ENCODE results near the gene ZNF407. TPM values are rescaled to one million over a fixed set of nuclear protein-coding genes. Genes with fewer than 3 reads are reported as not detected.
A peak's percentile ranks its signal among the peaks of the same experiment; 100 is the strongest.

Gene ZNF407
- total RNA-seq, 1 experiment from 2014 or later: 7.6 TPM

DNA sequence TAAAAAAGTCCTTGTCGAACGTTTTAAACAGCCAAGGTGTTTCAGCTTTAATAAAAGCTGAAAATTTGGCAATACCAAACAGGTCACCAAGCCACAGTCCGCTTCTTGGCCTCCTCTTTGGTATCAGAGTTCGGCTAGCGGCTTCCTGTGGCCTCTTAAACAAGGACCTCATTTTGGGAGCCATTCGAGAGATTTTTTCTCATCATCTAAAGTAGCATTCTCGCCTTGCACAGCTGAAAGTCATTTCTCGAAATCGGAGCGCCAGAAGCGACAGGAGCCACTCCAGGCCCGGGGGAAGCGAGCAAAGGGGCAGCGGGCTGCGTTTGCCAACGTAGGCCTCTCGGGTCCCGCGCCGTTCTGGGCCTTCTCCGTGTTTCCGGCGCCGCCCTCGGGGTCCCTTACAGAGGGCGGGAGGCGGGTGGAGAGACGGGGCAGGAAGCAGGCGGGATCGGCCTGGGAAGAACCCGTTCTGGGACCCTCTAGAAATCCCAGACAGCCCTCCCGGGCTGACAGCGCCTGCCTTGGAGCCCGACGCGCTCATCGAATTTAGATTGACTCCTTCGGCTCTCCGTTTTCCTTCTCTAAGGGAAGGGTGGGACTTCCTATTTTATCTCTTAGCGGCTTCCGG lies 522 bp upstream of the ZNF407 start (continued):
- TF ChIP-seq, protein P1, sequence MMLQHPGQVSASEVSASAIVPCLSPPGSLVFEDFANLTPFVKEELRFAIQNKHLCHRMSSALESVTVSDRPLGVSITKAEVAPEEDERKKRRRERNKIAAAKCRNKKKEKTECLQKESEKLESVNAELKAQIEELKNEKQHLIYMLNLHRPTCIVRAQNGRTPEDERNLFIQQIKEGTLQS (IDR thresholded peaks at IDR 0.05): no peak
- TF ChIP-seq EZH2phosphoT487 (IDR thresholded peaks at IDR 0.05; ENCODE audit: borderline replicate concordance): no peak

DNA sequence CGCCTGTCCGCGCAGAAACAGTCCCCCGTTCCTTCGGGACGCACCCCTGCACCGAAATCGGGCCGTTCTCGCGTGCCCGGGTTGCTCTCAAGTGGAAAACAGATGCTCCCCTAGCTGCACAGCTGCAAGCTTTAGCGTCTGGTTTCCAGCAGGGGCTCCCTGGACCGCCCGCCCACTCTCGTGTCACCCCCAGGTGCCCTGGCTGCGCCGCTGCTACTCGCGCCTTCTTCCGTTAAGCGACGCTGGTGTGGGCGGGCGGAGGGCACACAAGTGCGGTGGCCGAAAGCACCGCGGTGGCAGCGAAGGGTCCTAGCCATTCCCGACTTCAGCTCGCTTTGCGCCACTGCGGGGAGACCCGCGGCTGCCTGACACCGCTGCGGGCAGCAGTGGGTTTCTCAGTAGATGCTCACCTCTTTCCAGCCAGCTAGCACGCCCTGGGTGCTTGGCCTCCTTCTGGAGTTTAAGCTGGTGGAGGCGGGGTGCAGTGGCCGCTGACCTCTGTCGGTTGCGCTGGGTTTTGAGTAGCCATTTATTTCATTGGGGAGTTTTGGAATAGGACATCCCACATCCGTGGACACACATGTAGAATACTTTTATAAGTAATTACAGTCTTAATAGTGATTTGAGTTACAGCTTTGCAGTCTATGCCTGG lies 806 bp downstream of the ZNF407 start:
- Histone ChIP-seq H3K9me3 (ENCODE audit: control insufficient read depth in 1 of 2, insufficient read depth in 1 of 2, low read depth in 1 of 2, low read length in 2 of 2) (no peaks in the 10 kb centered on the region), H3K27ac (ENCODE audit: low read depth, low read length) (peak overlapping the region; percentile 90), H3K4me1 (ENCODE audit: control insufficient read depth in 1 of 2, insufficient read depth in 2 of 2, low read length in 2 of 2) (peaks cover 12 to 17% of the 10 kb centered on the region in 2 experiments), H3K27me3 (ENCODE audit: insufficient read depth, low read length) (no peaks in the 10 kb centered on the region), H3K36me3 (ENCODE audit: control insufficient read depth in 1 of 2, insufficient read depth in 2 of 2, low read length in 2 of 2) (no peaks in the 10 kb centered on the region), H4K20me1 (ENCODE audit: insufficient read depth) (no peaks in the 10 kb centered on the region), H3K4me2 (ENCODE audit: low read length) (peak overlapping the region; percentile 81), H3K9ac (ENCODE audit: low read length) (peak overlapping the region; percentile 90), H3K9me2 (ENCODE audit: insufficient read depth) (no peaks in the 10 kb centered on the region), H2AFZ (ENCODE audit: low read depth, low read length, poor library complexity, severe bottlenecking) (no peak overlapping the region), H3K4me3 (replicated peaks in 1 of 2; ENCODE audit: low read depth in 1 of 2, low read length in 2 of 2) (peak overlapping the region; percentile 78 to 83), H3K79me2 (ENCODE audit: insufficient read depth, low read length) (peaks cover 57% of the 10 kb centered on the region)
- intact Hi-C loops (cut with micrococcal nuclease): loop anchor here (10.0 kb wide), 1 partner anchor 104 kb away; the partner anchor contains the start of gene CNDP2
- TF ChIP-seq EGR1 (IDR thresholded peaks at IDR 0.05; ENCODE audit: low read depth) (peak; percentile 60; the same call in 1 of the 2 replicates), SIN3A (IDR thresholded peaks at IDR 0.05; ENCODE audit: low read depth) (peak; percentile 34; the same call in 1 of the 2 replicates), SRF (IDR thresholded peaks at IDR 0.05; ENCODE audit: low read depth) (no peak), POLR2A (IDR thresholded peaks at IDR 0.05; ENCODE audit: borderline replicate concordance, extremely low read depth, insufficient read depth, insufficient read length) (peak; percentile 6)
- no TSS peak for BruUV-seq (replicated peaks)
- CTCF ChIA-PET: no interaction called here
- RAD21 ChIA-PET (ENCODE audit: low non-redundant PET in 1 of 2, low total read pairs in 2 of 2, uncharacterized antibody in 2 of 2, unreplicated experiment in 2 of 2): no interaction called here
- ATAC-seq (peak; percentile 70), DNase-seq (ENCODE audit: low read depth, low spot score) (peak; percentile 27)
- POLR2A ChIA-PET: no interaction called here

DNA sequence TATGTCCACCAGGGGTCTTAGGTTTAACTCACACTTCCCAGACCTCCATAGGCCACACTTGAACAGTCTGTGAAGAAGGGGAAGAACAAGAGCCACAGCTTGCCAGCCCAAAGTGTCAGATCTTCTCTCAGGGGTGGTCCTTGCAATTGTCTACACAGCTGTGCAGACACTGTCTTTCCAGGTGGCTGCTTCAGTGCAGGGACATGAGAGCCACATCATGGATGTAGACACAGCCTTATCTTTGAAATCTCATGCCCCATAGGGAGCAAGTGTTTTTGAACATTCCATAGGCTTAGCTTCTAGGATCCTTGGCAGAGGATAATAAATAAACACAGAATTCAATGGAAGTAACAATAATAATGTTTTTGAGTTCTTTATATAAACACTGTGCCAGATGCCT lies 6.7 kb downstream of the ZNF407 start:
- no peak overlapping the region for H3K27ac ChIP-seq (ENCODE audit: low read depth, low read length)
- peaks cover 36% of the 10 kb centered on the region for H3K79me2 ChIP-seq (ENCODE audit: insufficient read depth, low read length)
- H4K20me1 ChIP-seq (ENCODE audit: insufficient read depth): no peaks in the 10 kb centered on the region
- no peaks in the 10 kb centered on the region for H3K27me3 ChIP-seq (ENCODE audit: insufficient read depth, low read length)
- CTCF ChIA-PET: no interaction called here
- no peaks in the 10 kb centered on the region for H3K36me3 ChIP-seq (ENCODE audit: control insufficient read depth in 1 of 2, insufficient read depth in 2 of 2, low read length in 2 of 2)
- H3K4me3 ChIP-seq (replicated peaks in 1 of 2; ENCODE audit: low read depth in 1 of 2, low read length in 2 of 2): no peak overlapping the region
- H3K4me1 ChIP-seq (ENCODE audit: control insufficient read depth in 1 of 2, insufficient read depth in 2 of 2, low read length in 2 of 2): peaks cover 0 to 1% of the 10 kb centered on the region in 2 experiments; a peak in 1 of 4 replicates
- H3K9me2 ChIP-seq (ENCODE audit: insufficient read depth): no peaks in the 10 kb centered on the region
- no TSS peak for BruUV-seq (replicated peaks)
- no peak for ATAC-seq
- POLR2A ChIA-PET: no interaction called here
- no peak overlapping the region for H2AFZ ChIP-seq (ENCODE audit: low read depth, low read length, poor library complexity, severe bottlenecking)
- no peak for DNase-seq (ENCODE audit: low read depth, low spot score)
- intact Hi-C loops (cut with micrococcal nuclease): no loop called here
- H3K4me2 ChIP-seq (ENCODE audit: low read length): no peak overlapping the region
- no peaks in the 10 kb centered on the region for H3K9me3 ChIP-seq (ENCODE audit: control insufficient read depth in 1 of 2, insufficient read depth in 1 of 2, low read depth in 1 of 2, low read length in 2 of 2)
- RAD21 ChIA-PET (ENCODE audit: low non-redundant PET in 1 of 2, low total read pairs in 2 of 2, uncharacterized antibody in 2 of 2, unreplicated experiment in 2 of 2): no interaction called here
- no peak overlapping the region for H3K9ac ChIP-seq (ENCODE audit: low read length)
- TF ChIP-seq ZNF274 (IDR thresholded peaks at IDR 0.05; ENCODE audit: low read depth, low read length) (no peak), YY1 (IDR thresholded peaks at IDR 0.05; ENCODE audit: extremely low read depth, insufficient replicate concordance, low read depth, low read length) (no peak), EZH2 (IDR thresholded peaks at IDR 0.05) (no peak), JUND (IDR thresholded peaks at IDR 0.05) (no peak), EGR1 (IDR thresholded peaks at IDR 0.05; ENCODE audit: low read depth) (no peak)
- TF ChIP-seq, protein P2, sequence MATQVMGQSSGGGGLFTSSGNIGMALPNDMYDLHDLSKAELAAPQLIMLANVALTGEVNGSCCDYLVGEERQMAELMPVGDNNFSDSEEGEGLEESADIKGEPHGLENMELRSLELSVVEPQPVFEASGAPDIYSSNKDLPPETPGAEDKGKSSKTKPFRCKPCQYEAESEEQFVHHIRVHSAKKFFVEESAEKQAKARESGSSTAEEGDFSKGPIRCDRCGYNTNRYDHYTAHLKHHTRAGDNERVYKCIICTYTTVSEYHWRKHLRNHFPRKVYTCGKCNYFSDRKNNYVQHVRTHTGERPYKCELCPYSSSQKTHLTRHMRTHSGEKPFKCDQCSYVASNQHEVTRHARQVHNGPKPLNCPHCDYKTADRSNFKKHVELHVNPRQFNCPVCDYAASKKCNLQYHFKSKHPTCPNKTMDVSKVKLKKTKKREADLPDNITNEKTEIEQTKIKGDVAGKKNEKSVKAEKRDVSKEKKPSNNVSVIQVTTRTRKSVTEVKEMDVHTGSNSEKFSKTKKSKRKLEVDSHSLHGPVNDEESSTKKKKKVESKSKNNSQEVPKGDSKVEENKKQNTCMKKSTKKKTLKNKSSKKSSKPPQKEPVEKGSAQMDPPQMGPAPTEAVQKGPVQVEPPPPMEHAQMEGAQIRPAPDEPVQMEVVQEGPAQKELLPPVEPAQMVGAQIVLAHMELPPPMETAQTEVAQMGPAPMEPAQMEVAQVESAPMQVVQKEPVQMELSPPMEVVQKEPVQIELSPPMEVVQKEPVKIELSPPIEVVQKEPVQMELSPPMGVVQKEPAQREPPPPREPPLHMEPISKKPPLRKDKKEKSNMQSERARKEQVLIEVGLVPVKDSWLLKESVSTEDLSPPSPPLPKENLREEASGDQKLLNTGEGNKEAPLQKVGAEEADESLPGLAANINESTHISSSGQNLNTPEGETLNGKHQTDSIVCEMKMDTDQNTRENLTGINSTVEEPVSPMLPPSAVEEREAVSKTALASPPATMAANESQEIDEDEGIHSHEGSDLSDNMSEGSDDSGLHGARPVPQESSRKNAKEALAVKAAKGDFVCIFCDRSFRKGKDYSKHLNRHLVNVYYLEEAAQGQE (IDR thresholded peaks at IDR 0.05; ENCODE audit: low read depth): no peak
